Measurements from ENCODE around the gene HRC.

DNA sequence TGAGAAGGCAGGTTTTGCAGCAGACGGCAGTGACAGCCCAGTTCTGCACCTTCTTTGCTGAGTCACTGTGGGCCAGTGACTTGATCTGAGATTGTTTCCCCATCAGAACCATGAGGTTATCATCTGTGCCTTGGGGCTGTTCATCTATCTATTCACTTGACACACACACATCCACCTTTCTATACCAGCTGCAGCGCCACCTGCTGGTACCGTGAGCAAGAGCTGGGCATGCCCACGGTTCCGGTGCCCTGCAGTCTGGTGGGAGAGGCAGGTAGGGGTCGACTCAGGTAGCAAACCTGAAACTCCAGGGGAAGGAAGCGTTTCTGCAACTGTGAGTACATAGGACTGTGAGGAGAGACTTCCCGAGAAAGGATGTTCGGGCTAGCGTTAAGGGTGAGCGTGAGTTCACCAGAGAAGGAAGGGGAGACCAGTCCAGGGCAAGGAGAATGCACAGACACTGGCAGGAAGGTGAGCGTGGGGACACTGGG lies 48.5 kb downstream of the HRC start:
- TF ChIP-seq, protein P1, sequence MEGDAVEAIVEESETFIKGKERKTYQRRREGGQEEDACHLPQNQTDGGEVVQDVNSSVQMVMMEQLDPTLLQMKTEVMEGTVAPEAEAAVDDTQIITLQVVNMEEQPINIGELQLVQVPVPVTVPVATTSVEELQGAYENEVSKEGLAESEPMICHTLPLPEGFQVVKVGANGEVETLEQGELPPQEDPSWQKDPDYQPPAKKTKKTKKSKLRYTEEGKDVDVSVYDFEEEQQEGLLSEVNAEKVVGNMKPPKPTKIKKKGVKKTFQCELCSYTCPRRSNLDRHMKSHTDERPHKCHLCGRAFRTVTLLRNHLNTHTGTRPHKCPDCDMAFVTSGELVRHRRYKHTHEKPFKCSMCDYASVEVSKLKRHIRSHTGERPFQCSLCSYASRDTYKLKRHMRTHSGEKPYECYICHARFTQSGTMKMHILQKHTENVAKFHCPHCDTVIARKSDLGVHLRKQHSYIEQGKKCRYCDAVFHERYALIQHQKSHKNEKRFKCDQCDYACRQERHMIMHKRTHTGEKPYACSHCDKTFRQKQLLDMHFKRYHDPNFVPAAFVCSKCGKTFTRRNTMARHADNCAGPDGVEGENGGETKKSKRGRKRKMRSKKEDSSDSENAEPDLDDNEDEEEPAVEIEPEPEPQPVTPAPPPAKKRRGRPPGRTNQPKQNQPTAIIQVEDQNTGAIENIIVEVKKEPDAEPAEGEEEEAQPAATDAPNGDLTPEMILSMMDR (IDR thresholded peaks at IDR 0.05) = peak; percentile 51 to 71 (median 63)
- TF ChIP-seq POLR2A (IDR thresholded peaks at IDR 0.05) = no peak

Data from body of pancreas (tissue), 4 donors.